ENCODE data around the gene SCRN2. TPM values are rescaled to one million over a fixed set of nuclear protein-coding genes. Genes with fewer than 3 reads are reported as not detected.
A peak's percentile ranks its signal among the peaks of the same experiment; 100 is the strongest.

Gene SCRN2
- 26.5 TPM for polyA plus RNA-seq (ENCODE audit: insufficient read length)

- peak; percentile 90 for DNase-seq
Observed at GRCh38 chr17:47840742-47841487, at the start of gene SCRN2. SCRN2 (minus strand) TSS chr17:47841273; CDS start chr17:47840843, 430 bp downstream.

GRCh38 chr17:47889734-47890529 is 48.9 kb upstream of the SCRN2 start:
- peak; percentile 76 for DNase-seq

GRCh38 chr17:47888293-47888692 is 47.2 kb upstream of the SCRN2 start:
- no peak for DNase-seq

GRCh38 chr17:47884905-47885730 is 44.0 kb upstream of the SCRN2 start:
- no peak for DNase-seq

- DNase-seq: no peak
Observed at GRCh38 chr17:47884427-47884740, 43.3 kb upstream of the SCRN2 start.

GRCh38 chr17:47883589-47884426 is 42.7 kb upstream of the SCRN2 start:
- DNase-seq: no peak

- no peak for DNase-seq
Observed at GRCh38 chr17:47882695-47883588, 41.9 kb upstream of the SCRN2 start.

GRCh38 chr17:47882247-47882646 is 41.2 kb upstream of the SCRN2 start:
- DNase-seq: no peak

GRCh38 chr17:47879776-47880454 is 38.8 kb upstream of the SCRN2 start:
- no peak for DNase-seq

- DNase-seq: no peak
Observed at GRCh38 chr17:47879028-47879585, 38.0 kb upstream of the SCRN2 start.

GRCh38 chr17:47878203-47879027 is 37.3 kb upstream of the SCRN2 start:
- no peak for DNase-seq

- DNase-seq: no peak
Observed at GRCh38 chr17:47877368-47878034, 36.4 kb upstream of the SCRN2 start.

- DNase-seq: no peak
Observed at GRCh38 chr17:47875011-47875985, 34.2 kb upstream of the SCRN2 start.

GRCh38 chr17:47873200-47874090 is 32.4 kb upstream of the SCRN2 start:
- DNase-seq: no peak

- no peak for DNase-seq
Observed at GRCh38 chr17:47872651-47873161, 31.6 kb upstream of the SCRN2 start.

All from hindlimb muscle (tissue), 1 donor.